Glomerular endothelial cell (primary cell): ENCODE results near the gene ZNF354C. TPM values are rescaled to one million over a fixed set of nuclear protein-coding genes. Genes with fewer than 3 reads are reported as not detected.

ENCODE experiments used
- DNase-seq: peaks from one replicate; pipeline ENCODE4 v3.0.0-alpha.2; 2011; ENCODE audit warnings: low read depth, low spot score; ENCODE audit errors: extremely low read depth
- total RNA-seq: library from RNA; depleted of rRNA; stranded (reverse); fragments of >200 nt; gene quantifications from 2 replicates; pipeline ENCODE4 v1.2.3, GENCODE V29; 2015

Gene ZNF354C
- total RNA-seq, 1 donor from 2014 or later: 4.6 TPM

- DNase-seq: no peak
Measured at GRCh38 chr5:179126506-179126991, 66.4 kb downstream of the ZNF354C start.

GRCh38 chr5:179127136-179128040, 67.2 kb downstream of the ZNF354C start:
- DNase-seq: no peak

GRCh38 chr5:179128041-179128365, 67.8 kb downstream of the ZNF354C start:
- DNase-seq: no peak

GRCh38 chr5:179128976-179129375, 68.8 kb downstream of the ZNF354C start:
- DNase-seq: no peak

- no peak for DNase-seq
Measured at GRCh38 chr5:179129607-179130071, 69.5 kb downstream of the ZNF354C start.

- DNase-seq: no peak
Measured at GRCh38 chr5:179130101-179130681, 70.0 kb downstream of the ZNF354C start.

- DNase-seq: no peak
Measured at GRCh38 chr5:179131321-179131835, 71.2 kb downstream of the ZNF354C start.

GRCh38 chr5:179131886-179132585, 71.9 kb downstream of the ZNF354C start:
- DNase-seq: no peak

- no peak for DNase-seq
Measured at GRCh38 chr5:179132586-179133355, 72.6 kb downstream of the ZNF354C start.

Other genes with a start within 250 kb of the ZNF354C start
- 9.4 and 10.7 TPM in 2 replicates for gene ZNF354B, start 200.4 kb upstream of the ZNF354C start, total RNA-seq
- 0.39 and 0.82 TPM in 2 replicates for gene ZFP2, start 164.5 kb upstream of the ZNF354C start, total RNA-seq
- gene ZNF454, start 119.2 kb upstream of the ZNF354C start, total RNA-seq: 1.3 and 3.3 TPM in 2 replicates
- not detected in 2 replicates for gene GRM6, start 65.1 kb upstream of the ZNF354C start, total RNA-seq
- gene ZNF879, start 36.6 kb upstream of the ZNF354C start, total RNA-seq: 1.8 and 3.2 TPM in 2 replicates